ENCODE measurements around the gene ZNF398. TPM values are rescaled to one million over a fixed set of nuclear protein-coding genes. Genes with fewer than 3 reads are reported as not detected.
"Not testable (repeated sequence)": the region's sequence is repeated elsewhere in the genome, so short reads cannot be mapped to it uniquely, and the experiment has no call there.

Gene ZNF398
- total RNA-seq (2014; rRNA removed; shearing (Covaris generic)): 7.1 and 8.8 TPM in 2 replicates

- peak; percentile 73 for DNase-seq (ENCODE audit: low spot score)
- in situ Hi-C loops (cut with HindIII; ENCODE audit: low sequenced_read_pairs): no loop called here
Observed at GRCh38 chr7:149147072-149147751, at the start of gene ZNF398. ZNF398 (plus strand) TSS chr7:149147453; CDS start chr7:149147743, 290 bp downstream.

- DNase-seq (ENCODE audit: low spot score): no peak
- in situ Hi-C loops (cut with HindIII; ENCODE audit: low sequenced_read_pairs): no loop called here
Observed at GRCh38 chr7:149099058-149099457, 48.2 kb upstream of the ZNF398 start.

GRCh38 chr7:149100821-149101220, 46.4 kb upstream of the ZNF398 start:
- in situ Hi-C loops (cut with HindIII; ENCODE audit: low sequenced_read_pairs): no loop called here
- DNase-seq (ENCODE audit: low spot score): no peak

DNA sequence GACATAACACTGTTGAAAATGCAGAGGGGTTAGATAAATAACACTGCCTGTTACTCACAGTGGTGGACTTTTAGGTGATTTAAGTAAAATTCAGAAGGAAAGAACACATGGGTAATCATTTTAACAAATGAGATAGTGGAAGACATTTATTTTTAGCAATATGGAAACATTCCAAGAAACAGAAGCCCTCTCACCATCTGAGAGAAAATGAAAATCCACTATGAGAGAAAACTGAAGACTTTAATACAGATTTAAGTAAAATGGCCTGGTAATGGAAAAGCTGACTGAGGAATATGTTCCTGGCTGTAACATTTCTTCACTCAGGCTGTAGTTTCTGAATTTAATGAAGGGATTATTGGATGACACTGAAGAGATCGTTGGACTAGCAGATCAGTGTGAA, 44.6 kb upstream of the ZNF398 start:
- no peak for DNase-seq (ENCODE audit: low spot score)
- in situ Hi-C loops (cut with HindIII; ENCODE audit: low sequenced_read_pairs): no loop called here

- in situ Hi-C loops (cut with HindIII; ENCODE audit: low sequenced_read_pairs): no loop called here
- DNase-seq (ENCODE audit: low spot score): no peak
Observed at GRCh38 chr7:149103424-149103823, 43.8 kb upstream of the ZNF398 start.

DNA sequence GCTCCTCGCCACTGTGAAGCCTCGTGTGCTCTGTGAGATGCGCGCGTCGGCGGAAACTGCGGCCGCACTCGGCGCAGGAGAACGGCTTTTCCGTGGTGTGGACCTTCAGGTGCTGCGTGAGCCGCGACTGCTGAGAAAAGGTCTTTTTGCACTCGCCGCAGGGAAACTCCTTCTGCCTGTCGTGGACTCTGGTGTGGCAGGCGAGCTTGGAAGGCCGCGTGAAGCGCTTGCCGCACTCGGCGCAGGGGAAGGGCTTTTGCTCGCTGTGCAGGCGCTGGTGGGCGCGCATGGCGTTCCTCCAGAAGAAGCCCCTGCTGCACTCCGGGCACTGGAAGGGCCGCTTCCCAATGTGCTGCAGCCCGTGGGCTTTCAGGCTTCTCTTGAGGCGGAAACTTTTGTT, 43.0 kb upstream of the ZNF398 start:
- DNase-seq (ENCODE audit: low spot score): no peak
- in situ Hi-C loops (cut with HindIII; ENCODE audit: low sequenced_read_pairs): no loop called here

DNA sequence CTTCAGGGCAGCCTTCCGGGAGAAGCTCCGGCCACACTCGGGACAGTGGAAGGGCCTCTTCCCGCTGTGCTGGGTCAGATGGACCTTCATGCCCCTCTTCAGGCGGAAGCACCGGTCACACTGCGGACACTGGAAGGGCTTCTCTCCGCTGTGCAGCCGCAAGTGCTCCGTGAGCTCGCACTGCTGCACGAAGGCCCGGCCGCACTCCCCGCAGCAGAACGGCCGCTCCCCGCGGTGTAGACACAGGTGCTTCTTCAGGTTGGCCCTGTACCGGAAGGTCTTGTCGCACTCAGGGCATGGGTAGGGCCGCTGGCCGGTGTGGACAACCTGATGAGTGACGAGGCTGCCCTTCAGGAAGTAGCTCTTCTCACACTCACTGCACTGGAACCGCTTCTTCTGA, 42.5 kb upstream of the ZNF398 start:
- no peak for DNase-seq (ENCODE audit: low spot score)
- in situ Hi-C loops (cut with HindIII; ENCODE audit: low sequenced_read_pairs): no loop called here

DNA sequence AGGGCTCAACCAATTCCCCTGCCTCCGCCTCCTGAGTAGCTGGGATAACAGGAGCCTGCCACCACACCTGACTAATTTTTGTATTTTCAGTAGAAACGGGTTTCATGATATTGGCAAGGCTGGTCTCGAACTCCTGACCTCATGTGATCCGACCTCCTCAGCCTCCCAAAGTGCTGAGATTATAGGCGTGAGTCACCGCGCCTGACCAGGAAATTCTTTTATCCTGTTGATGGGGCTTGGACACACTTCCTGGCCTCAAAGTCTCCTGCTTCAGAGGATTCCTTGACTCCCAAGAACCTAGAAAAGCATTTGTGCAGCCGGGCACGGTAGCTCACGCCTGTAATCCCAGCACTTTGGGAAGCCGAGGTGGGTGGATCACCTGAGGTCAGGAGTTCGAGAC, 37.3 kb upstream of the ZNF398 start:
- in situ Hi-C loops (cut with HindIII; ENCODE audit: low sequenced_read_pairs): no loop called here
- no peak for DNase-seq (ENCODE audit: low spot score)

DNA sequence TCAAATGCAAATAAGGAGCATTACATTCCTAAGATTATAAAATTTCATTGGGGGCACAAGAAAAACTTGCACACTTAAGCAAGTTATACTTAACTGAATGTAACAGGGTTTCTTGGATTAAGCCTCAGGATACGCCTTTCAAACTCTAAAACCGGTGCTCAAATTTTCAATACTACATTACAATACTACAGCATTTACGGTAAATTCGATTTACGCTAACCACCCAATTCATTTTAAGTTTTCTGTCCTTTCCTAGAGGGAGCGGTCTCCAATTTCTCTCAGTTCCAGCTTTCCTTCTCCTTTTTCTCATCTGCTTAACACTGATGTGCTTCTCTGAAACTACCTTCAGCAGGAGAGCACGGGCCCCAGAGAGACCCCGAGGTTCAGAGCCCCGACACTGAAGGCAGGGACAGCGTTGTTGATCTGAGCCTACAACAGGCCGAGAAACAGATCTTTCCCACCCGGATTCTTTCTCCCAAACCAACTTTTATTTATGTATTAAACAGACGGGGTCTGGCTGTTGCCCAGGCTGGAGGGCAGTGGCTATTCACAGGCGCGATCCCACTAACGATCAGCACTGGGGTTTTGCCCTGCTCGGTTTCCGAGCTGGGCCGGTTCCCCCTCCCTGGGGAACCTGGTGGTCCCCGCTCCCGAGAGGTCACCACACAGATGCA, 21.9 kb upstream of the ZNF398 start:
- peak; percentile 14 for DNase-seq (ENCODE audit: low spot score)
- in situ Hi-C loops (cut with HindIII; ENCODE audit: low sequenced_read_pairs): no loop called here

- DNase-seq (ENCODE audit: low spot score): peak; percentile 88
- in situ Hi-C loops (cut with HindIII; ENCODE audit: low sequenced_read_pairs): no loop called here
Observed at GRCh38 chr7:149125863-149126661, 21.2 kb upstream of the ZNF398 start, which contains the start of gene ZNF425. ZNF425 (minus strand) TSS chr7:149126324; CDS start chr7:149126213, 111 bp downstream.

DNA sequence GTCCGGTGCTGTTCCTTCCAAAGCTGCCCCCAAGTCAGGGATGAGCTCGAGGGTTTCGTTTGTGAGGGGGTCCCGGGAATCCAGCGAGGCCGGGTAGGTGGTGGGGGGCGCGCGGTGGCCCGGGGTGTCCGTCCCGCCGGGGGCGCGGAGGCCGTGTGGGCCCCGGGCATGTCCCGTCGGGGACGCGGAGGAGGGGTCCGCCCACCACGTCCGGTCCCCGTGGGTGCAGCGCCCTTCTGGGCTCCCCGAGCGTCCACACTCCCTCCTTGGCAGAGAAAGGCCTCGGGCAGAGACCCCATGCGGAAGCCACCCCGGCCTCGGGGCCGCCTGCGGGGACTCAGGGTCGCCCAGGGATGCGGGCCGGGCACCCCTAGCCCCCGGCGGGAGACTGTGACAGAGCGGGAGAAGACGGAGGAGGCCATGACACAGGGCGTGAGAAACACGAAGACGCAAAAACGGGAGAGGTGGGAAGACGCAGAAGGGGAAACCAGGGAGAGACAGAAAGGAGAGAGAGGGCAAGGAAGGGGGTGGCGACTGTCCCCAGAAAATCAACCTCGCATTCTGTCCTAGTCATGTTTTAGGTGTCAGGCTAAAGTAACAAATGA, 20.5 kb upstream of the ZNF398 start:
- peak; percentile 50 for DNase-seq (ENCODE audit: low spot score)
- in situ Hi-C loops (cut with HindIII; ENCODE audit: low sequenced_read_pairs): no loop called here

DNA sequence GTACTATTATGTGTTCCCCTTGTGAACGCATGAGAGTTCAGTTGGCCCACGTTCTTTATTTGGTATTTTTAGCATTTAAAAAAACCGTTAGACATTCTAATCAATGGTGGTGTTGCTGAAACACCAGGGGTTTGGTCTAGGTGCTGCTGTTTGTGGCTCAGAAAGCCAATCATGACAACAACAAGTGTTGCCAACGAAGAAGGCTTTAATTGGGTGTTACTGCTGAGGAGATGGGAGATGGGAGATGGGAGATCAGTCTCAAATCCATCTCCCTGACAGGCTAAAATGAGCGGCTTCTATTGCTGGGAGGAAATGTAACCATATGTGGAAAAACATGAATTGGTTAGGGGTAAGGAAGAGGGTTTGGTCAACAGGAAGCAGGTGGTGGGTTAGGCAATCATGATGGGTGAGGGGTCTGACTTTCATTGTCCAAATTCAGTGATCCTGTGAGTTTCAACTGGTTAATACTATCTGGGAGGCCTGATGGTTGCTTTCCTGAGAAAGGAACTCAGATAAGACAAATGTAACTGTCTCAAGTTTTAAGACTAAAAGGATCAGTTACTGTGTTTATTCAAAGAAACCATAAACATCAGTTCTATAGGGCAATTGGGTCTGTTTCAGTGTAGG, 16.6 kb upstream of the ZNF398 start:
- DNase-seq (ENCODE audit: low spot score): no peak
- in situ Hi-C loops (cut with HindIII; ENCODE audit: low sequenced_read_pairs): no loop called here

- in situ Hi-C loops (cut with HindIII; ENCODE audit: low sequenced_read_pairs): no loop called here
- DNase-seq (ENCODE audit: low spot score): no peak
Observed at GRCh38 chr7:149133028-149133710, 14.1 kb upstream of the ZNF398 start.

DNA sequence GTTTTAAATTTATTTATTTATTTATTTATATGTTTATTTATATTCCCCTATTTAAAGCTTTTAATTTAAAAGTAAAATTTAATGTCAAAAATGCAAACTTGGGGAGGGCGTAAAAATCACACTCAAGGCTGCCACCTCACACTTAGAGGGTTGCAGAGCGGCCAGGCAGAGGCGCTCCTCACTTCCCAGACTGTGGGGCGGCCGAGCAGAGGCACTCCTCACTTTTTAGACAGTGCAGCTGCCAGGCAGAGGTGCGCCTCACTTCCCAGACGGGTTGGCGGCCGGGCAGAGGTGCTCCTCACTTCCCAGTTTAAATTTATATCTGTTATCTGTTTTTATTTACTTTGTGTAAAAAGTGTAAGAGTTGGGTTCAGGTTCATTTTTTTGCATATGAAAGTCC, 11.1 kb upstream of the ZNF398 start:
- in situ Hi-C loops (cut with HindIII; ENCODE audit: low sequenced_read_pairs): no loop called here
- DNase-seq (ENCODE audit: low spot score): no peak

DNA sequence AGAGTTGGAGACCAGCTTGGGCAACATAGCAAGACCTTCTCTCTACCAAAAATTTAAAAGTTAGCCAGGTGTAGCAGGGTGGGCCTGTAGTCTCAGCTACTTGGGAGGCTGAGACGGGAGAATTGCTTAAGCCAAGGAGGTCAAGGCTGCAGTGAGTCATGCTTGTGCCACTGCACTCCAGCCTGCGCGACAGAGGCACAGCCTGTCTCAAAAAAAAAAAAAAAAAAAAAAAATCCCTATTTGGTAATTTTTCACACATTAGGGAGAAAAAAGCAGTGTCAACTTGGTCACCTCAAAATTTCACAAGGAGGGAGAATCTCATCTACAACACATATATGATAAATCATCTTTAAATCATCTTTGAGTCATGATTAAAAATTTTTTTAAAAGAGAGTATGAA, 6.4 kb upstream of the ZNF398 start:
- no peak for DNase-seq (ENCODE audit: low spot score)
- in situ Hi-C loops (cut with HindIII; ENCODE audit: low sequenced_read_pairs): no loop called here

GRCh38 chr7:149141893-149142292, 5.4 kb upstream of the ZNF398 start:
- in situ Hi-C loops (cut with HindIII; ENCODE audit: low sequenced_read_pairs): no loop called here

GRCh38 chr7:149144436-149144922, 2.8 kb upstream of the ZNF398 start:
- in situ Hi-C loops (cut with HindIII; ENCODE audit: low sequenced_read_pairs); DNase-seq (ENCODE audit: low spot score): not testable (repeated sequence)

More at GRCh38 chr7:149141893-149142292, 5.4 kb upstream of the ZNF398 start:
- no peak for DNase-seq (ENCODE audit: low spot score)

DNA sequence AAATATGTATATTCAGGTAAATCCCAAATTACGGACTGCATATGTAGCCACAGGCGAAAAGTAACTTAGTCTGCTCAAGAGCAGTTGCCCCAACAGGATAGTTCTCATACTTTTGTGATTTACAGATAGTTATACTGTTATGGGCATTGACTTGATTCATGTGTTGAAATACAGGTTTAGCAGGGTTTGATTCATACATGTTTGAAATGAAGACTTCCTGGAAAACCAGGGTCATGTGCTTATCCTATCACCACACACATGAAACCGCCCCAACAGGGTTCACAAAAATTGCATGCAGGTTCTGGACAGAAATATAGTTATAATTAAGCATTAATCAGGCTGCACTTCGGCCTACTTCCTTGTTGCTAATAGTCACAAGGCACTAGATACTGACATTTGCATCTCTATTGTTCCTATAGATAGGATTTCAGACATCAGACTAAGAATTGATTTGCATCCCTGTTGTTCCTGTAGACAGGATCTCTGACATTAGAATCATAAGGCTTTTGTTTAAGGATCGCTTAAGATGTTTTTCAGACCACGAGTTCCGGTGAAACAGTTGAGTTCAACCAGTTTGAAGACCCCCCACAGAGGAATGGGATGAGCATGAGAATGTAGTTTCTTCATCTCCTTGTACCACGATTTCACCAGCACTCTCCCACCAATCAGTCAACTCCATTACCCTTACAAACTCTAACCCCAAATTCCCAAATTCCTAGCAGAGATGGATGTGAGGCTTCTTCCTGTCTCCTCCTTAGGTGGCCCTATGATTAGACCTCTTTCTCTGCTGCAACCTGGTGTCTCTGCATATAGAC, 2.0 kb upstream of the ZNF398 start:
- DNase-seq (ENCODE audit: low spot score): no peak
- in situ Hi-C loops (cut with HindIII; ENCODE audit: low sequenced_read_pairs): no loop called here
